Peyer's patch (tissue), 4 donors: Measurements from ENCODE around the gene PKDCC. TPM values are rescaled to one million over a fixed set of nuclear protein-coding genes. Genes with fewer than 3 reads are reported as not detected.

Source experiments
- DNase-seq, 3 donors: peaks; one replicate each; pipeline ENCODE4 v3.0.0-alpha.2; 2017 to 2019
- H3K27ac ChIP-seq, 4 donors: fragments of 200-600 bp; sonication (generic); one replicate each; pipeline ENCODE4 v1.5.1; 2016 to 2019
- H3K27me3 ChIP-seq, 2 donors: fragments of 200-600 bp; sonication (generic); one replicate each; pipeline ENCODE4 v1.5.1; 2019
- H3K36me3 ChIP-seq, 3 donors: fragments of 200-600 bp; sonication (generic); one replicate each; pipeline ENCODE4 v1.5.1; 2016 to 2019
- H3K4me1 ChIP-seq, 4 donors: fragments of 200-600 bp; sonication (generic); one replicate each; pipeline ENCODE4 v1.5.1; 2016 to 2019
- H3K4me3 ChIP-seq, 4 donors: fragments of 200-600 bp; sonication (generic); 1 replicate in 3 of 4; 2 replicates in 1 of 4; pipeline ENCODE4 v1.5.1; 2016 to 2019; ENCODE audit warnings: mild to moderate bottlenecking in 1 of 4
- H3K9me3 ChIP-seq, 4 donors: fragments of 200-600 bp; sonication (generic); one replicate each; pipeline ENCODE4 v1.5.1; 2016 to 2019; ENCODE audit warnings: mild to moderate bottlenecking in 1 of 4
- POLR2A ChIP-seq, 2 donors: fragments of 450-650 bp; IDR thresholded peaks; one replicate each; pipeline ENCODE4 v1.5.1; 2017; ENCODE audit warnings: antibody characterized with exemption in 2 of 2, mild to moderate bottlenecking in 2 of 2, moderate library complexity in 2 of 2
- total RNA-seq, 4 donors: library from RNA; depleted of rRNA; stranded (reverse); fragments of >200 nt; gene quantifications; one replicate each; pipeline ENCODE4 v1.1.0, GENCODE V29; 2016
- TF ChIP-seq, protein P1 (sequence below), 6 experiments: fragments of 450-650 bp in 4 of 6; fragments of 200-600 bp in 2 of 6; sonication (generic) in 1 of 6; IDR thresholded peaks; one replicate each; pipeline ENCODE4 v1.5.1; 2017 to 2019; ENCODE audit warnings: antibody characterized with exemption in 6 of 6, mild to moderate bottlenecking in 3 of 6, moderate library complexity in 1 of 6

Gene PKDCC
- total RNA-seq, 4 donors from 2014 or later, result 113 to 210 (median 157) TPM

DNA sequence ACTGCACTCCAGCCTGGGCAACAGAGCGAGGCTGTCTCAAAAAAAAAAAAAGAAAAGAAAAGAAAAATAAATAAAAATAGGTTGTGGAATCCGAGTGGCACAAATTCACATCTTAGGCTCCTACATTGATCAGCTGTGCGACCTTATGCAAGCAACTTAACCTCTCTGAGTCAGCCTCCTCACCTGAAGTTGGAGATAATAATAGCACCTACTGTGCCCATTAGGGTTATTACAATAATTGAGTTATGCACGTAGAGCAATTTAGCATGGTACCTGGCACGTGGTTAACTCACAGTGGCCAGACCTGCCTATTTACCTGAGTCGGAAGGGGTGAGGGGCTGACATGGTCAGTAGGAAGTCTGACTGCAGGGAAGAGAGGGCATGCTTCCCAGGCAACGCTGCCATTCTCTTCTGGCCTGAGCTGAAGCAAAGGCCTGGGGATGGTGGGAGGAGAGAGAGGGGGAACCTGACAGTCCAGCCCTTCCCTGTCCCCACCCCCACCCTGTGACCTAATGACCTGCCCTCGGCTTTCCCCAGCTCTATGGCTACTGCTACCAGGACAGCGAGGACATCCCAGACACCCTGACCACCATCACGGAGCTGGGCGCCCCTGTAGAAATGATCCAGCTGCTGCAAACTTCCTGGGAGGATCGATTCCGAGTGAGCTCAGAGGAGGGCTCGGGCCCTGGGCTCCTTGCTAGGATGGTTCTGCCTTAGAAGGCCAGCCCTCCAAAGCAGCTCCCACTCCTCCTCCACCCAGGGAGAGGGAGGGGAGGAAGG, 5.1 kb downstream of the PKDCC start:
- TF ChIP-seq POLR2A (IDR thresholded peaks at IDR 0.05), result no peak
- TF ChIP-seq, protein P1, sequence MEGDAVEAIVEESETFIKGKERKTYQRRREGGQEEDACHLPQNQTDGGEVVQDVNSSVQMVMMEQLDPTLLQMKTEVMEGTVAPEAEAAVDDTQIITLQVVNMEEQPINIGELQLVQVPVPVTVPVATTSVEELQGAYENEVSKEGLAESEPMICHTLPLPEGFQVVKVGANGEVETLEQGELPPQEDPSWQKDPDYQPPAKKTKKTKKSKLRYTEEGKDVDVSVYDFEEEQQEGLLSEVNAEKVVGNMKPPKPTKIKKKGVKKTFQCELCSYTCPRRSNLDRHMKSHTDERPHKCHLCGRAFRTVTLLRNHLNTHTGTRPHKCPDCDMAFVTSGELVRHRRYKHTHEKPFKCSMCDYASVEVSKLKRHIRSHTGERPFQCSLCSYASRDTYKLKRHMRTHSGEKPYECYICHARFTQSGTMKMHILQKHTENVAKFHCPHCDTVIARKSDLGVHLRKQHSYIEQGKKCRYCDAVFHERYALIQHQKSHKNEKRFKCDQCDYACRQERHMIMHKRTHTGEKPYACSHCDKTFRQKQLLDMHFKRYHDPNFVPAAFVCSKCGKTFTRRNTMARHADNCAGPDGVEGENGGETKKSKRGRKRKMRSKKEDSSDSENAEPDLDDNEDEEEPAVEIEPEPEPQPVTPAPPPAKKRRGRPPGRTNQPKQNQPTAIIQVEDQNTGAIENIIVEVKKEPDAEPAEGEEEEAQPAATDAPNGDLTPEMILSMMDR (IDR thresholded peaks at IDR 0.05), result no peak
- peak in 2 of 3 donors; percentile 60 to 65 for DNase-seq
- Histone ChIP-seq H3K9me3 (no peaks in the 10 kb centered on the region), H3K27ac (peak overlapping the region; percentile 11 to 94 (median 84)), H3K27me3 (no peaks in the 10 kb centered on the region), H3K4me3 (peak overlapping the region in 1 of 4 donors; percentile 9), H3K4me1 (peaks cover 0 to 73% (median 14%) of the 10 kb centered on the region in 4 donors), H3K36me3 (peaks cover 0 to 22% (median 0%) of the 10 kb centered on the region in 3 donors)

DNA sequence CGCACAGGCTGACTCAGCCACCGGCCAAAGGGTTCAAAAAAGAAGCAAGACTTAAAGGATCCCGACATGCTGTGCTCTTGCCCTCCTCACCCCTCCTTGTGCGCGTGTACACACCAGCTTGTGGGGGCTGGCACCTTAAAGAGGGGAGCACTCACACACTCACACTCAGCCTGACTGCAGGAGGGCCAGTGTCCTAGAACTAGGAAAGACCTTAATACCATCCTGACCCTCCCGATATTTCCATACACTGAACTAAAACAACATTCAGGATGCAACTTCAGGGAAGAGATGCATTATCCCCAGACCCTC, 5.6 kb downstream of the PKDCC start:
- peak overlapping the region; percentile 31 to 94 (median 84) for H3K27ac ChIP-seq
- H3K4me1 ChIP-seq, result peaks cover 0 to 78% (median 14%) of the 10 kb centered on the region in 4 donors
- peak overlapping the region in 1 of 4 donors; percentile 9 for H3K4me3 ChIP-seq
- TF ChIP-seq, protein P1 (IDR thresholded peaks at IDR 0.05), result no peak
- TF ChIP-seq POLR2A (IDR thresholded peaks at IDR 0.05), result no peak
- no peaks in the 10 kb centered on the region for H3K9me3 ChIP-seq
- H3K36me3 ChIP-seq, result peaks cover 0 to 28% (median 0%) of the 10 kb centered on the region in 3 donors
- no peak for DNase-seq
- no peaks in the 10 kb centered on the region for H3K27me3 ChIP-seq

DNA sequence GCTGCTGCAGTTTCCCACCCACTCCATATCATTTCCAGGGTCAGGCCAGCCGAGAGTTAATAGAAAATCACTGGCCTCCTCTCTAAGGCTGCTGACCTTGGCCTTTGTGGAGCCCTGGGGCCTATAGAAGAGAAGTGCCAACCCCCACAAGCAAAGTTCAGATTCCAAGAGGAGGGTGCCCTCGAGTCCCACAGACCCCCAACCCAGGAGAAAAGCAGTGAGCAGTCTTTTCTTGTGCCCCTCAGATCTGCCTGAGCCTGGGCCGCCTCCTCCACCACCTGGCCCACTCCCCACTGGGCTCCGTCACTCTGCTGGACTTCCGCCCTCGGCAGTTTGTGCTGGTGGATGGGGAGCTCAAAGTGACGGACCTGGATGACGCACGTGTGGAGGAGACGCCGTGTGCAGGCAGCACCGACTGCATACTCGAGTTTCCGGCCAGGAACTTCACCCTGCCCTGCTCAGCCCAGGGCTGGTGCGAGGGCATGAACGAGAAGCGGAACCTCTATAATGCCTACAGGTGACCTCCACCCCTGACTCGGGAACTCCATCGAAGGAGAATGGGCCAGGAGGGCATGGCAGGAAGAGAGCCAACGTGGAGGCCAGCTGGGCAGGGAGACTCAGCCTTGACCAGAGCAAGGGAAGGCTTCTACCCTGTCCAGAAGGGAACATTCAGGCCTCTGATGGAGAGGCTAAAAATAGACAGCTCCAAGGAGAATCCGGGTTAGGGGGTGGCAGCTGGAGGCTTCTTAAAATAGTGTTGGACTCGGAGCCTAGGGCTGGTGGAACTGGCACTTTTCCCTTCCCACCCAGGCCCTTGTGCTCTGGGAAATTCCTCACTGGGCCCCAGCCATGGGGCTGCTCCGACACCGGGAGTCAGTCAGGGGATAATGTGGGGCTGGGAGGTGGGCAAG, 6.2 kb downstream of the PKDCC start:
- peak in 2 of 3 donors; percentile 83 to 85 for DNase-seq
- Histone ChIP-seq H3K27me3 (no peaks in the 10 kb centered on the region), H3K9me3 (no peaks in the 10 kb centered on the region), H3K27ac (peak overlapping the region; percentile 31 to 94 (median 84)), H3K4me1 (peaks cover 0 to 84% (median 14%) of the 10 kb centered on the region in 4 donors), H3K4me3 (peak overlapping the region in 1 of 4 donors; percentile 20), H3K36me3 (peaks cover 0 to 34% (median 0%) of the 10 kb centered on the region in 3 donors)
- peak; percentile 38 to 73 for TF ChIP-seq POLR2A (IDR thresholded peaks at IDR 0.05)
- TF ChIP-seq, protein P1 (IDR thresholded peaks at IDR 0.05), result no peak

DNA sequence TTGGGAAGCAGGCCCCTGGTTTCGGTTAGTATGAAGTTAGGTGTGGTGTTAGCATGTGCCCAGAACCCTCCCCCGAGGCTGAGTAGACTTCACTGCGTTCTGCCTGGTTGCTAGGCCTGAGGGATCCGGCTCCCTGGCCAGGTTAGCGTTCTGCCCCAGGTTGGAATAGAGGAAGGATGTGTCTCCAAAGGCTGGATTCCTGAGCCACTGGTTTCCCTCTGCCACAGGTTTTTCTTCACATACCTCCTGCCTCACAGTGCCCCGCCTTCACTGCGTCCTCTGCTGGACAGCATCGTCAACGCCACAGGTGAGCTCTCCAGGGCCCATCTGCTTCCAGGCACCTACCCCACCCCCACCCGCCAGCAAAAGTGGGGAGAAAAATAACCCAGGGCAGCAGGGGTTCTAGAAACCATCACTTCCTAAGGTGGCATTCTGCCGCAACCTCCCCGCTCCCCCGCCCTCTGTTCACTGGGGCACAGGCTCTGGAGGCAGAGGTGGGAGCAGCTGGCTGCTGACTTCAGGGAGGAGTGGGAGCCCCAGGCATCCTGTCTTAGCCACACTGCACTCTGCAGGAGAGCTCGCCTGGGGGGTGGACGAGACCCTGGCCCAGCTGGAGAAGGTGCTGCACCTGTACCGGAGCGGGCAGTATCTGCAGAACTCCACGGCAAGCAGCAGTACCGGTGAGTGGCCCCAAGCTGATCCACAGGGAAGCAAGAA, 7.1 kb downstream of the PKDCC start:
- Histone ChIP-seq H3K4me3 (peak overlapping the region in 1 of 4 donors; percentile 20), H3K27me3 (no peaks in the 10 kb centered on the region), H3K27ac (peak overlapping the region; percentile 31 to 94 (median 84)), H3K9me3 (no peaks in the 10 kb centered on the region), H3K4me1 (peaks cover 0 to 91% (median 14%) of the 10 kb centered on the region in 4 donors), H3K36me3 (peaks cover 0 to 39% (median 0%) of the 10 kb centered on the region in 3 donors)
- TF ChIP-seq, protein P1 (IDR thresholded peaks at IDR 0.05), result peak in 4 of 6 experiments; percentile 31 to 73 (median 68)
- TF ChIP-seq POLR2A (IDR thresholded peaks at IDR 0.05), result peak in 1 of 2 donors; percentile 16
- DNase-seq, result peak in 2 of 3 donors; percentile 81 to 83
